Right renal cortex interstitium (tissue), 3 donors: ENCODE data around the gene C1QTNF1. TPM values are rescaled to one million over a fixed set of nuclear protein-coding genes. Genes with fewer than 3 reads are reported as not detected.

ENCODE experiments used
- DNase-seq, 3 donors: peaks; one replicate each; pipeline ENCODE4 v3.0.0-alpha.2; 2013; ENCODE audit warnings: low read depth in 3 of 3, low spot score in 2 of 3
- polyA plus RNA-seq, 3 donors: library from polyadenylated mRNA; unstranded; fragments of 120-200 nt; gene quantifications; one replicate each; pipeline ENCODE4 v1.2.1, GENCODE V29; 2013; ENCODE audit not compliant: insufficient read length in 3 of 3

Gene C1QTNF1
- polyA plus RNA-seq, 3 donors, result 1.5 to 2.7 (median 2.5) TPM

DNA sequence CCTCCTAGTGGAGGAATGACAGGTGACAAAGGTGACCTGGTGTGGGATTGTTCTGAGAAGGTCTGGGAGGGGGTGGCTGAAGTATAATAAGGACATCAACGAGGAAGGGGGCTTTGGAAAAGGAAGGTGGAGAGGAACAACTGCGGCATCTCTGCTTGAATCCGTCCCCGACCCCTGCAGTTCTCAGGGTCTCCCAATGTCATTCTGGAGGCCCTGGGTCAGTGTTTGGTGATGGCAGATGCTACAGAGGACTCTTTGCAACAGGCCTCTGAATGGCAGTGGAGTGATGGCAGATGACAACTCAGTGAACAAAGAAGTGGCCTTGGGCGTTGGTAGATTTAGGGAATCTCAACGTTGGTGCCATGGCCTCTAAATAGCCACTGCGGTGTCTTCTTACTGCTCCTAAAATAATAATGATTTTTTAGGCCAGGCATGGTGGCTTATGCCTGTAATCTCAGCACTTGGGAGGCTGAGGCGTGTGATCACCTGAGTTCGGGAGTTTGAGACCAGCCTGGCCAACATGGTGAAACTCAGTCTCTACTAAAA lies 52.0 kb downstream of the C1QTNF1 start:
- DNase-seq, result no peak

DNA sequence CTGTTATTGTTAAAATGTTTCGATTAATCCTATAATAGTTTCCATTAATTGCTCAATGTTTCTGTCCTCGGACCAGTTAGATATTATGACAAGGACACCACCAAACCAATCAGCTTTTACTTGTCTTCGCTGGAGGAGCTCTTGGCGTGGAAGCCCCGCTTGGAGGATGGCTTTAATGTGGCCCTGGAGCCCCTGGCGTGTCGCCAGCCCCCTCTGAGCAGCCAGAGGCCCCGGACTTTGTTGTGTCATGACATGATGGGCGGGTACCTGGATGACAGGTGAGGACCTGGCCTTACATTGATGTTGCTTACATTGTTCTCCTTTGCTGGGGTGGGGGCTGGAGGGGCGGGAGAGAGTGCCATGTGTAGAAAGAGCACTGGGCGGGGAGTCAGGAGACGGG lies 53.6 kb downstream of the C1QTNF1 start:
- no peak for DNase-seq

DNA sequence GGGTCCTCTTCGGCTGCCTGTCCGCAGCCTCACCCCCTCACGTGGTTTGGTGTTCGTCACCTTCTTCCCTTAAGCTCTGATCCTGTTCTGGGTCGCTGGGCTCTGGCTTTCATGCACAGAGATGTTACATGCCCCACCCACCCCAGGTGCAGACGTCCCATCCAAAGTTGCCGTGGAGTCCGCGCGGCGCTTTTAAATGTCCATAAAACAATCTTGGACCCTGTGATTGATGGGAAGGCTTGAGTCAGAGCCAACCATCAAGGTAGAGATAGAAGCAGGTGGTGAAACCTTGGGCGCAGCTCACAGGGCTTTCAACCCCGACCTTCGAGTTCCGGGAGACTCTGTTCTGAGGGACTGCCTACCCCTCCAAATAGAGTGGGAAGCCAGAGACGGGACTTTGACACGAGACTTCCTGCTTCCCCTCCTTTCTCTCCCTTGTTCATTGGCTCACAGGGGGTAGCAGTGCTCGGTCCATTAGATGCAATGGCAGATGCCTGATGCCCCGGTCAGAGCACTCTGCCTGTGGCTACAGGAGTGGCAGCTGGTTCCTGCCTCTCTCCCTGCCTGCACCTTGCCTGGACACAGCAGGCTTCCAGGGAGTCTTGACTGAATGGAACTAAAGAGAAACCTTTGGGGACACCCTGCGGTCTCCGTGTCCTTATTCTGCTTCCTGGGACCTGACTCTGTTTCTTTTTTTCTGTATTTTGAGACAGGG lies 54.7 kb downstream of the C1QTNF1 start:
- DNase-seq, result no peak

DNA sequence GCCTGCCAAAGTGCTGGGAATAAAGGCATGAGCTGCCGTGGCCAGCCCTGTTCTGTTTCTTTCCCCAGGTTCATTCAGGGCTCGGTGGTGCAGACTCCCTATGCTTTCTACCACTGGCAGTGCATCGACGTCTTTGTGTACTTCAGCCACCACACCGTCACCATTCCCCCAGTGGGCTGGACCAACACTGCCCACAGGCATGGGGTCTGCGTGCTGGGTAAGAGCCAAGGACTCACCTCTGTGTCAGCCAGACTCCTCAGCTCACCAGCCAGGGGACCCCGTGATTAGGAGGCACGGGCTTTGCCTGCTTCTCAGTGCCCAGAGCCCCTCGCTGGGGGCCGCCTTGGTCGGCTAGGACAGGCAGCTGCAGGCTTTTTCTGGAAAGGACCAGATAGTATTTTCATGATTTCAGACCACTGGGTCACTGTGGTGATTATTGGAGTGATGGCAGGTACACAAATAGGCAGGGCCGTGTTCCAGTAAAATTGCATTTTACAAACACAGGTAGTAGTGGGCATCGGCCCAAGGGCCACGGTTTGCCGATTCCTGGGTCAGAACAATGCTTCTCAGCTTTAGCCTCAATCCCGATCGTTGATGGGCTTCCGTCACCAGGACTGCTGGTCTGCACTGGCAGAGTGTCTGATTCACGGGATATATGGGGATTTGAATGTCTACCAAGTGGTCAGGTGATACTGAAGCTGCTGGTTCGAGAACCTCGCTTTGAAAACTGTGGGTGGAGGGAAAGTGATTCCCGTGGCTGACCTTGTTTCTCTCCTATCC lies 55.6 kb downstream of the C1QTNF1 start:
- DNase-seq, result no peak

DNA sequence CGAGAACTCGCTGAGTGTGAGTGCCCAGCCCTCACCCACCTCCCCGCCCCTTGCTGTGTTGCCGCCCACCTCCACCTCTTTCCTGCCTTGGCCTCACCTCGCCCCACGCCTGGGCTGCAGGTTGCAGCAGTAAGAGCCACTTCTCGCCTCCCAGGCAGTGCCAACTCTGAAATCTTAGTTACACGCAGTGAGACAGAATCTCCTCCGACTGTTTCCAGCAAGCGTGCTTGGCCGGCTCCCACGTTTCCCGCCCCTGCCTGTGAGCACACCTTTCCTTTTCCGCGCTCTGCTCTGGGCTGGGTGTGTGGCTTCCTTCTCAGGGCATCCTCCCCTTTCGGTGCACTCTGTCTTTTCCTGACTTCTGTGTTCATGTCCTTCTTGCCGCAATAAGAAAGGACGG lies 56.4 kb downstream of the C1QTNF1 start:
- no peak for DNase-seq

DNA sequence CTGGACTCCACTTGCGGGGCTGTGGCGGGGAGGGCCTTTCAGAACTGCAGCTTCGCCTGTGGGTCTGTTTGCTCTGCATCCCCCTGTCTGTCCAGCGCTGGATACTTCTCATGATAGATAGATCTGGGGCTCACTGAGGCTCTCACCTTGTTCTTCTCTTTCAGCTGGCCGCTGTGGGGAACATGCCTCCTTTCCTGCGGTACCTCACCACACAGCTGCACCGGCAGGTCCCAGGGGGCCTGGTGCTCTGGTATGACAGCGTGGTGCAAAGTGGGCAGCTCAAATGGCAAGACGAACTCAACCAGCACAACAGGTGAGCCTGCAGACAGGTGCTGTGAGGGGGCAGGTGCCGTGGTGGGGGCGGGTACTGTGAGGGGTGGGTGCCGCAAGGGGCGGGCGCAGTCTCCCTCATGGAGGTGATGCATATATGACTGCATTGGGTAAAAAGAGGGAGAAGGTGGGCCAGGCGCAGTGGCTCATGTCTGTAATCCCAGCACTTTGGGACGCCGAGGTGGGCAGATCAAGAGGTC lies 56.9 kb downstream of the C1QTNF1 start:
- DNase-seq, result no peak

DNA sequence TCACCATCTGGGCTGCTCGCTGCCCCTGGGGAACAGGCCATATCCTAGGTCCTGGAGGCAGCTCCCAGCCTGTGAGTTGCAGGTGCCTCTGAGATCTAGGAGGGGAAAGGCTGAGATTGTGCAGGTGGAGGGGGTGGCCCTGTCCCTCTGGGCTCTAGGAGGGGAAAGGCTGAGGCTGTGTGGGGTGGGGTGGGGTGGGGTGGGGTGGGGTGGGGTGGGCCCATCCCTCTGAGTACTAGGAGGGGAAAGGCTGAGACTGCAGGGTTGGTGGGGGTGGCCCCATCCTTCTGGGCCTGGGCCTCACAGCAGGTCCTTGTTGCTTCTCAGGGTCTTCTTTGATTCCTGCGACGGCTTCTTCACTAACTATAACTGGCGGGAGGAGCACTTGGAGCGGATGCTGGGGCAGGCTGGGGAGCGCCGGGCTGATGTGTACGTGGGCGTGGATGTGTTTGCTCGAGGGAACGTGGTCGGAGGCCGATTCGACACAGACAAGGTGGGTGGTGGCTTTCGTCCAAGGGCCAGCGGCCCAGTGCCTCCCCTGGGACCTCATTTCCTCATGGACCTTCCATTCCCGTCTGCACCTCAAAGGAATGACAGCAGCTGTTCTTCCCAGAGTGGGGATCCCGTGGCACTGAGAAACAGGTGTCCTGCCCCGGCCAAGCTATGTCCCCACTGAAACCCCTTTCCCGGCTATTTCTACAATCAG lies 57.8 kb downstream of the C1QTNF1 start:
- no peak for DNase-seq

DNA sequence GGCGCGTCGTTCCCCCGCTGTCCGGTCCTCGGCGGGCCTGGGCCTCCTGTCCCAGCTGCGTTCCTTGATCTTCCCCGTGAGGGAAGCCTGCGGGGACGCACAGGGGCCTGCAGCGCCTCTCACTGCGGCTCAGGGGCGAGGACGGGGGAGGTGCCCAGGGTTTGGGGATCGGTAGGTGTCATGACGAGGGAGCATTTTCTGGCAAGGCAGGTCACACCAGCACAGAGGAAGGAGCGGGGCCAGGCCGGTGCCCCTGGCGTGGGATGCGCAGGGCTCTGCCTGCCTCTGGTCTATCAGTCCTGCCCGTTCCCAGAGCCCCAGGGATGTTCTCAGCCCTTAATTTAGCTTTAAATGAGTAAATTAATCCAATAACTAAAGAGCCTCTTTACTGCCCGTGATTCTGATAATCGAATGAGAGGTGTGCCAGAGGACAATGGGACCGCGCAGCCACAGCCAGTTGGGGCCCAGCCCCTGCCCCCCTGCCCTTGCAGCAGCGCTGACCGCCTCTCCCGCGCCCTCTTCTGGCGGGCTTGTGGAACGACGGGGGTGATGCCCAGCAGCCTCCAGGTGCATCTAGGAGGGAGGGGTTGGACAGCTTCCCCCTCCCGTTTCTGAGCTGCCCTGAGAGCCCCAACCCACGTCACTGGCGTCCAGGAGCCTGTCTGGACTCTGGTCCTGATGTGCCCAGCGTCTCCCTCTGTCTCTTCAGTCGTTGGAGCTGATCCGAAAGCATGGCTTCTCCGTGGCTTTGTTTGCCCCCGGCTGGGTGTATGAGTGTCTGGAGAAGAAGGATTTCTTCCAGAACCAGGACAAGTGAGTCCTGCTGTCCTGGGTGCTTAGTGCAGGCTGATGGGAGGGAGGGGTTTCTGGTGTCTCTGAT lies 58.6 kb downstream of the C1QTNF1 start:
- no peak for DNase-seq

DNA sequence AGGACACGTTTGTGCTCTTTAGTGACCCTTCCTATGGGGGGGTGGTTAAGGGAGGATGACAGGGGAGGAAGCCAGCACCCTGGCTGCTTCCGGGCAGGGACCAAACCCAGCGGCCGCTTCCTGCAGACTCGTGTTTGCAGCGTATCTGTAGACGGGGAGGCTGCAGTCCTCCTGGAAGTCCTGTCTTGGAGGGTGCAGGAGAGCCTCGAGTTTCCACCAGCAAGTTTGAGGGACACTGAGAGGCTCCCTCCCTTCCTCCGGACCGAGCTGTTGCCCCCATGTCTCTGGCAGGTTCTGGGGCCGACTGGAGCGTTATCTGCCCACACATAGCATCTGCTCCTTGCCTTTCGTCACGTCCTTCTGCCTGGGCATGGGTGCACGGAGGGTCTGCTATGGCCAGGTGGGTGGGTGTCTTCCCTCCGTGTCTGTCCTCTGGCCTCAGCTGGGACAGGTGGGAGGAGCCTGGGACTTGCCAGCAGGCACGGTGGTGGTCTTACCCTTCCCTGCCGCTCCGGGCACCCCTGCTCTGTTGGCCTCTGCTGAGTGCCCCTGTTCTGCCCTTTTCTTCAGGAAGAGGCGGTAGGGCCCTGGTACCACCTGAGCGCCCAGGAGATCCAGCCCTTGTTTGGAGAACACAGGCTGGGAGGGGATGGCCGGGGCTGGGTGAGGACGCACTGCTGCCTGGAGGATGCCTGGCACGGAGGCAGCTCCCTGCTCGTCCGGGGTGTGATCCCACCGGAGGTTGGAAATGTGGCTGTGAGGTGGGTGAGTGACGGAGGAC lies 59.4 kb downstream of the C1QTNF1 start:
- no peak for DNase-seq

DNA sequence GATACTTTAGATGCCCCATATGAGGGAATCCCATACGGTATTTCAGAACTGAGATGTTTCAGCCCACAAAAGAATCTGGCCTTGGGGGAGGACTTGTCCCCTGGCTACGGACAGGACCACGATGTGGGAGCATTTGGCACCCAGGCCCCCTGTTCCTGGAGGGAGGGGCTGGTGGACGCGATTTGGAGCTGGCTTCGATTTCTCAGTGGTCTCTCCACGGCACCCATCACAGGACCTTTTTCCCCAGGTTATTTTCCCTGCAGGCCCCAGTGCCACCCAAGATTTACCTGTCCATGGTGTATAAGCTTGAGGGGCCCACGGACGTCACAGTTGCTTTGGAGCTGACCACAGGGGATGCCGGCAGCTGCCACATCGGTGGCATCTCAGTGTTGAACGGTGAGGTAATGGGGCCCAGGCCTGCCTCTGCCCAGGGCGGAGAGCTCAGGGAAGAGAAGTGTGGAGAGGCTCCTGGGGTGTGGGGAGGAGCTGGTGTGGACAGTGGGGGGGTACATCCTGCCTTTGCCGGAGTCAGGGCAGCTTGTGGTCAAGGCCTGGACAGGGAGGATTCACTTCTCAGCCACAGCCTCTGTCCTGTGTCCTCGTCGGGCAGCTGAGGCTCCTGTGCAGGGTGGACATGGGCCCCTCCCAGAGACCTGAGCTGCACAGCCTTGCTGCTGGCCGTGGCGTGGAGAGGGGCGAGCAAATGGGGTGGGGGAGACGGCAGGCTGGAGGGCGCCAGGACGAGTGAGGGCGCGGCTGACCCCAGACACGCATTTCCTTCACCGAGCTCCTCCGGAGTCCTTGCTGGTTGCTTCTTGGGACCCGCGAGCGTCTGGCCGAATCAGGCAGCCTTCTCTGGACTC lies 60.6 kb downstream of the C1QTNF1 start:
- DNase-seq, result no peak

DNA sequence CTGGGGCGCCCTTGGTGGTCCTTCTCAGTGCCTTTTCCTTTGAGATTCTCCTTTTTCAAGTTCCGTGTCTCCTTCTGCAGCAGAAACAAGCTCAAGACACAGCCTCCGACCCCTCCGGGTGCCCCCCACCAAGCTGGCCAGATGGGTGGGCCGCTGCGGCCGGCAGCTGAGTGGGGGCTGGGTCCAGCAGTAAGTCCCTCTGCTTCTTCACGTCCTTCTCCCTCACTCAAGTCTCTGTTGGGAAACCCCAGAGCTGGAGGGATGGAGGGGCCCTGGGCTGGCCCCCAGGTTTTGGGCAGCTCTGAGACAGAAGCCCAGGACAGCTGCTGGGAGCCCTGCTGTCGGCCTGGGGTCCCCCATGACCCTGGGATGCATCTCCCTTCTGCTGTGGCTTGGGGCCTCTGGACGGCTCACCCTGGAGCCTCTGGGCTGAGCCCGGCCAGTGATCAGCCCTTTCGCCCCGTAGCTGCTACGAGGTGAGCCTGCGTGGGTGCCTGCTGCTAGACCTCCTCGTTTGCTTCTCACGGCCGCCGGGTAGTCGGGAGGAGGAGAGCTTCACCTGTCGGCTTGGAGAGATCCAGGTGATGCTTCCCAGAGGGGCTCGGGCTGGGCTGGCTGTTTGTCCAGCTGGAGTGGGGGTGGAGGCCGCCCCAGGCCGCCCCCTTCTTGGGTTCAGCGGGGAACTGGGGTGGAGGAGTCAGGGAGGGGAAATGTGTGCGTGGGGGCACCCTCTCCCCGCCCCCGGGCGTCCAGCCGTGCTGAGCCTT lies 61.4 kb downstream of the C1QTNF1 start:
- no peak for DNase-seq

DNA sequence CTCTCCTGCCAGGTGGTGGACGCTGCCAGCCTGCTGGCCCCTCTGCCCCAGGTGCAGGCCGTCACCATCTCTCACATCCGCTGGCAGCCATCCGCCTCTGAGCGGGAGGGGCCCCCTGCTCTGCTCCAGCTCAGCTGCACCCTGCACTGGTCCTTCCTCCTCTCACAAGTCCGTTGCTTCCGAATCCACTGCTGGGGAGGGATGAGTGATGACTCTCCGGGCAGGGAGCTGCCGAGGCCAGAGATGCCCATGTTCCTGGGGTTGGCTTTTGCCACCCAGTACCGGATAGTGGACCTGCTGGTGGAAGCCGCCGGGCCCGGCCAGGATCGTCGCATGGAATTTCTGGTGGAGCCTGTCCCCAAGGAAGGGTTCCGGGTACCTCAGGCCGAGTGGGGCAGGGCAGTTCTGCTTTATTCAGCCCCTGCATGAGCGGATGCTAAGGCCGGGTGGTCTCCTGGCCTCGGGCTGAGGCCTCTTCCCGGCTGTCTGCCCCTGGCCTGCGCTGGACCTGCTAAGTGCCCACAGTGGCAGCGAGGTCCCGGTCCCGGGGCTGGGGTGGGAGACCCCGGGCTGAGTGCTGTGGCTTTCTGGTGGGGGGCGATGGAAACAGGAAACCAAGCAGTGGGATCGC lies 62.1 kb downstream of the C1QTNF1 start:
- DNase-seq, result no peak

DNA sequence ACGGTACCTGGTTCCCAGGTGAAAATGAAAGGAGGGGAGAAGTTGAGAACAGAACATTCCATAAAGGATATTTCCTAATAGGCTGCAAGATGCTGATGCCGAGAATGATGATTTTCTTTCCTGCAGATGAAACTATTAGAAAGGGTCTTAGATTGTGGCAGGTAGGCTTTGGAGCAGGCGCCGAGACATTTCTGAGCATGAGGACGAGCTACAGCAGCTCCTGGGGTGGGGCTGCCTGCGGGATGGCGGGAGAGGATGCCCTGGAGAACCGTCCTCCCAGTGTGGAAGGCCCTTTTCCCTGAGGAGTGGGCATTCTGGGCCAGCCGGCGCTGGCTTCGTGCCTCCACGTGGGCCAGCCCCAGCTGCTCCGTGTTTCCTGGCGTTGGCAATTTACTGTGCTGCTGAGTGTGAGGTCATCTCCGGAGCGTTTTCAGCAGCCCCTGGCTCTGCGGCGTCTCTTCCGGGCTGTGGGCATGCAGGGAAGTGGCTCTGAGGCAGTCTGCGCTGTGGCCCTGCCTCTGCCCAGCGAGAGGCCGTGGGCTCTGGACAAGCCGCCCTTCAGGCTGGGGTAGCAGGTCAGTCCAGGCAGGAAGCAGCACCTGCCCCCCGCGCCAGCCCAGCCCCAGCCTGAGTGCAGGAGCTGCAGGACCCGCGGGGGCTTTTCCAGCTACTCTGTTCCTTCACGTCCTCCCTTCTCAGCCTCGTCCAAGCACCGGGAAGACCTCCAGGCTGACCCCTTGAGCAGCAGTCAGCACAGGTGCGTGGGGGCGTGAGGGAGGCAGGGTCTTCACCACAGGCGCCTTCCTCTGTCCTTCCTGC lies 62.8 kb downstream of the C1QTNF1 start:
- no peak for DNase-seq

DNA sequence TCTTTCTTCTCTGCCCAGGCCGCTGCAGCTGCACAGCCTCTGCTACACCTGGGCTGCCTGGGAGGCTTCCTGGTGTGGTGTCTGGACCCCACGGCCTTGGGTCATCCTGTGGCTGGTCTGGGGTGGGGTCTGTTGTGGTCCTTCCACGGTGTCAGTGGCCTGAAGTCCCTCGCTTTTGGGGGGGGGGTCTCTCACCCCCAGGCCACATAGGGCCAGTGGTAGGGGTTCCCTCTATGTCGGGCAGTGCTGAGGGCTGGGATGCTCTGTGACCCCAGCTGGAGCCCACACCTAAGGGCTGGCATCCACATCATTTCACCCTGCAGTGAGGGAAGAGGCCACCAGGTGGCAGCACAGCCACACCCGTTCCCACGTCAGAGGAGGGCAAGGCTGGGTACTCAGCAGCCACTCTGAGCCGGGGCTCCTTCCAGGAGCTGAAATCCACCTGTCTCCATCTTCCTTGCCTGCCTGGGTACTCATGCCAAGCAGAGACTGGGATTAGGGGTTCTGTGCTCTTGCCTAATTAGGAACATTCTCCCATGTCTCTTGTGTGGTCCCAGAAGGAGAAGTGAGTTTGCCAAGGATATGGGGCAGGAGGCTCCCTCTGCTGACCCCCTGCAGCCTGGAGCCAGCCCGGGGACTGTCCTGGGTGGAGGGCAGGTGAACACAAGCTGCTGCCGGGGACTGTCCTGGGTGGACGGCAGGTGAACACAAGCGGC lies 63.6 kb downstream of the C1QTNF1 start:
- no peak for DNase-seq

DNA sequence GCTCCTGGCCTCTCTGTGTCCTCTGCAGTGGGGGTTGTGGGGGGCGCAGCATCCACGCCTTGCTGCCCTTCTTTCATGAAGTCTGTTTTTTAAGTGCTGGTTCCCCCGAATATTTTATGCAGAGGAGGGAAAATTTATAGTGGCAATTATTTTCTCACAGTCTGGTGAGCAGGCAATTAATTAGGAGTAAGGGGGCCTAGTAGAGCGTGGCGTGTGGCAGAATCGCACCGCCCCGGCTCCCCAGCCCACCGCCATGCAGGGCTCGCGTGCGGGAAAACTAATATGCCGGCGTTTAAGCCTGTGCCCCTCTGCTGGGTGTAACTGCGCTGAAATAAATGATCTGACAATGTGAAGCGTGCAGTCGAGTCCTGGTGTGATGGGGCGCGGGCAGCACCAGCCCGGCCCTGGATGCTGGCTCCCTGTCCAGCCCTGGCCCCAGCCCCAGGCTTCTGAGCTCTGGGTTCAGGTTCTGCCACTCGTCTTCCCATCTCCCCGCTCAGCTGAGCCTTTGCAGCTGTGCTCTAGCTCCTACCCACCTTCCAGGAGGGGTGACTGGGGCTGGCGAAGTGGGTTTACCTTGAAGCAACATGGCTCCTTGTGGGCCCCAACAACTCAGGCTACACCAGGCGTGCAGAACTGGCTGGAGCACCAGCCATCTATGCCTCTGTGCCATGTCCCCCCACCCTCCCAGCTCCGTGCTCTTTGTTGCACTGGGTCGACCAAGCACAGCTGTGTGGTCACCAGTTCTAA lies 64.5 kb downstream of the C1QTNF1 start:
- DNase-seq, result no peak
